GM20431 (cell line): ENCODE measurements around the gene NUDT9.
"Not testable (repeated sequence)": the region's sequence is repeated elsewhere in the genome, so short reads cannot be mapped to it uniquely, and the experiment has no call there.

ENCODE experiments used
- in situ Hi-C: fragments of 300-500 bp; cut with MseI, MboI; formaldehyde crosslinking; loops from one replicate; pipeline ENCODE4 v1.15.0; 2020; ENCODE audit warnings: low sequenced_read_pairs; ENCODE audit not compliant: unreplicated experiment

NUDT9 gene

GRCh38 chr4:87406902-87407301 lies 15.5 kb upstream of the NUDT9 start:
- in situ Hi-C loops, result not testable (repeated sequence)

GRCh38 chr4:87409420-87409939 lies 12.9 kb upstream of the NUDT9 start:
- in situ Hi-C loops, result no loop called here

GRCh38 chr4:87410157-87410556 lies 12.2 kb upstream of the NUDT9 start:
- in situ Hi-C loops, result no loop called here

GRCh38 chr4:87410679-87411078 lies 11.7 kb upstream of the NUDT9 start:
- in situ Hi-C loops, result no loop called here

- in situ Hi-C loops, result no loop called here
These were observed 7.6 kb upstream of the NUDT9 start for GRCh38 chr4:87414816-87415215.

- in situ Hi-C loops, result no loop called here
These were observed 5.4 kb upstream of the NUDT9 start for GRCh38 chr4:87416965-87417364.

- in situ Hi-C loops, result not testable (repeated sequence)
These were observed 4.0 kb upstream of the NUDT9 start for GRCh38 chr4:87418410-87418809.

GRCh38 chr4:87419578-87420249 lies 2.7 kb upstream of the NUDT9 start:
- in situ Hi-C loops, result no loop called here

- in situ Hi-C loops, result no loop called here
These were observed 2.0 kb upstream of the NUDT9 start for GRCh38 chr4:87420276-87420830.

- in situ Hi-C loops, result no loop called here
These were observed 1.1 kb downstream of the NUDT9 start for GRCh38 chr4:87423317-87424098.

- in situ Hi-C loops, result not testable (repeated sequence)
These were observed 1.7 kb downstream of the NUDT9 start for GRCh38 chr4:87424099-87424543.

GRCh38 chr4:87425711-87426110 lies 3.3 kb downstream of the NUDT9 start:
- in situ Hi-C loops, result no loop called here

GRCh38 chr4:87426865-87427517 lies 4.6 kb downstream of the NUDT9 start:
- in situ Hi-C loops, result no loop called here

GRCh38 chr4:87427518-87427868 lies 5.1 kb downstream of the NUDT9 start:
- in situ Hi-C loops, result no loop called here

GRCh38 chr4:87428979-87429378 lies 6.6 kb downstream of the NUDT9 start:
- in situ Hi-C loops, result no loop called here

GRCh38 chr4:87430038-87430437 lies 7.7 kb downstream of the NUDT9 start:
- in situ Hi-C loops, result no loop called here

- in situ Hi-C loops, result no loop called here
These were observed 11.0 kb downstream of the NUDT9 start for GRCh38 chr4:87433342-87433741.

GRCh38 chr4:87442889-87443288 lies 20.5 kb downstream of the NUDT9 start:
- in situ Hi-C loops, result no loop called here

GRCh38 chr4:87444741-87445140 lies 22.4 kb downstream of the NUDT9 start:
- in situ Hi-C loops, result no loop called here

GRCh38 chr4:87445964-87446363 lies 23.6 kb downstream of the NUDT9 start:
- in situ Hi-C loops, result no loop called here

GRCh38 chr4:87446375-87446774 lies 24.0 kb downstream of the NUDT9 start:
- in situ Hi-C loops, result not testable (repeated sequence)
